WTC11 (cell line): ENCODE measurements around the gene VWA2. TPM values are rescaled to one million over a fixed set of nuclear protein-coding genes. Genes with fewer than 3 reads are reported as not detected.

Experiments used
- ATAC-seq: fragments of 200-7000 bp; cut with Tn5 transposase; 2 replicates; pipeline ENCODE4 v1.10.0; 2021; ENCODE audit warnings: mild to moderate bottlenecking, moderate library complexity
- CTCF ChIA-PET: fragments of 300-600 bp; sonication (Branson Sonifier 250); formaldehyde crosslinking; loops from one replicate; lab custom pipeline; 2021; ENCODE audit warnings: antibody characterized with exemption; lab: Charles Lee
- POLR2A ChIA-PET: fragments of 350-600 bp; sonication (Branson Sonifier 250); formaldehyde crosslinking; loops from one replicate; lab custom pipeline; 2021; ENCODE audit warnings: antibody characterized with exemption; lab: Charles Lee
- DNase-seq: peaks from one replicate; pipeline ENCODE4 v3.0.0; 2021; ENCODE audit warnings: low spot score
- H3K27ac Mint-ChIP-seq: 2 replicates; pipeline ENCODE4 v1.8.0; 2021; ENCODE audit warnings: mixed read lengths
- H3K27me3 Mint-ChIP-seq: 2 replicates; pipeline ENCODE4 v1.8.0; 2021; ENCODE audit warnings: low read depth, mild to moderate bottlenecking, moderate library complexity, mixed read lengths
- H3K36me3 Mint-ChIP-seq: 2 replicates; pipeline ENCODE4 v1.8.0; 2021; ENCODE audit warnings: mixed read lengths
- H3K4me1 Mint-ChIP-seq: 2 replicates; pipeline ENCODE4 v1.8.0; 2022; ENCODE audit warnings: mixed read lengths
- H3K4me3 Mint-ChIP-seq: 2 replicates; pipeline ENCODE4 v1.8.0; 2021; ENCODE audit warnings: mild to moderate bottlenecking, moderate library complexity, mixed read lengths
- H3K9me3 Mint-ChIP-seq: 2 replicates; pipeline ENCODE4 v1.8.0; 2021; ENCODE audit warnings: mixed read lengths
- ARID4B ChIP-seq: sonication (generic); formaldehyde crosslinking; IDR thresholded peaks from 2 replicates; pipeline ENCODE4 v1.8.0; 2023; ENCODE audit warnings: missing genetic modification reagents, mild to moderate bottlenecking, borderline replicate concordance
- ATF1 ChIP-seq: sonication (generic); formaldehyde crosslinking; IDR thresholded peaks from 2 replicates; pipeline ENCODE4 v1.8.1; 2023; ENCODE audit warnings: mild to moderate bottlenecking, moderate library complexity, missing genetic modification reagents
- ATF2 ChIP-seq: sonication (generic); formaldehyde crosslinking; IDR thresholded peaks from 2 replicates; pipeline ENCODE4 v1.8.1; 2022; ENCODE audit warnings: low read depth, missing genetic modification reagents, borderline replicate concordance
- CREB1 ChIP-seq: sonication (generic); formaldehyde crosslinking; IDR thresholded peaks from 2 replicates; pipeline ENCODE4 v1.8.0; 2023; ENCODE audit warnings: mild to moderate bottlenecking, missing genetic modification reagents
- E2F4 ChIP-seq: sonication (generic); formaldehyde crosslinking; IDR thresholded peaks from 2 replicates; pipeline ENCODE4 v1.8.1; 2022; ENCODE audit warnings: low read depth, mild to moderate bottlenecking, moderate library complexity, missing genetic modification reagents, borderline replicate concordance
- FOXJ3 ChIP-seq: sonication (generic); formaldehyde crosslinking; IDR thresholded peaks from 2 replicates; pipeline ENCODE4 v1.9.0; 2021; ENCODE audit warnings: missing genetic modification reagents, mild to moderate bottlenecking, borderline replicate concordance
- GRHL2 ChIP-seq: fragments of 250-450 bp; sonication (Bioruptor Pico); IDR thresholded peaks from 2 replicates; pipeline ENCODE4 v1.8.0; 2022; ENCODE audit warnings: mild to moderate bottlenecking, moderate library complexity; ENCODE audit not compliant: insufficient replicate concordance, severe bottlenecking
- IRF1 ChIP-seq: sonication (generic); formaldehyde crosslinking; IDR thresholded peaks from 2 replicates; pipeline ENCODE4 v1.8.0; 2023; ENCODE audit warnings: missing genetic modification reagents
- KAT7 ChIP-seq: sonication (generic); formaldehyde crosslinking; IDR thresholded peaks from 2 replicates; pipeline ENCODE4 v1.8.1; 2023; ENCODE audit warnings: missing genetic modification reagents, mild to moderate bottlenecking, borderline replicate concordance
- MLX ChIP-seq: sonication (generic); formaldehyde crosslinking; IDR thresholded peaks from 2 replicates; pipeline ENCODE4 v1.8.1; 2023; ENCODE audit warnings: mild to moderate bottlenecking, missing genetic modification reagents, moderate library complexity
- MYBL2 ChIP-seq: sonication (generic); formaldehyde crosslinking; IDR thresholded peaks from 2 replicates; pipeline ENCODE4 v1.8.1; 2023; ENCODE audit warnings: mild to moderate bottlenecking, moderate library complexity, missing genetic modification reagents
- NFYB ChIP-seq: sonication (generic); formaldehyde crosslinking; conservative IDR thresholded peaks from 2 replicates; pipeline ENCODE4 v1.8.0; 2022; ENCODE audit warnings: low read depth, missing genetic modification reagents
- NR2C2 ChIP-seq: sonication (generic); formaldehyde crosslinking; IDR thresholded peaks from 2 replicates; pipeline ENCODE4 v1.8.0; 2022; ENCODE audit warnings: mild to moderate bottlenecking, missing genetic modification reagents
- NR3C1 ChIP-seq: sonication (generic); formaldehyde crosslinking; conservative IDR thresholded peaks from 2 replicates; pipeline ENCODE4 v1.8.1; 2023; ENCODE audit warnings: low read depth, mild to moderate bottlenecking, missing genetic modification reagents
- OVOL2 ChIP-seq: fragments of 250-450 bp; sonication (Bioruptor Pico); IDR thresholded peaks from 2 replicates; pipeline ENCODE4 v1.9.0; 2021; ENCODE audit warnings: mild to moderate bottlenecking, borderline replicate concordance
- SOX15 ChIP-seq: fragments of 250-450 bp; sonication (Bioruptor Pico); IDR thresholded peaks from 2 replicates; pipeline ENCODE4 v1.9.0; 2021; ENCODE audit warnings: mild to moderate bottlenecking
- SP1 ChIP-seq: sonication (generic); formaldehyde crosslinking; conservative IDR thresholded peaks from 2 replicates; pipeline ENCODE4 v1.8.1; 2022; ENCODE audit warnings: missing genetic modification reagents
- TCF7 ChIP-seq: sonication (generic); formaldehyde crosslinking; IDR thresholded peaks from 2 replicates; pipeline ENCODE4 v1.8.0; 2022; ENCODE audit warnings: mild to moderate bottlenecking, low read depth, missing genetic modification reagents, moderate library complexity
- USF1 ChIP-seq: sonication (generic); formaldehyde crosslinking; IDR thresholded peaks from 2 replicates; pipeline ENCODE4 v1.8.0; 2022; ENCODE audit warnings: mild to moderate bottlenecking, missing genetic modification reagents
- ZBTB21 ChIP-seq: sonication (generic); formaldehyde crosslinking; IDR thresholded peaks from 2 replicates; pipeline ENCODE4 v1.8.1; 2023; ENCODE audit warnings: mild to moderate bottlenecking, missing genetic modification reagents, borderline replicate concordance
- ZNF121 ChIP-seq: sonication (generic); formaldehyde crosslinking; IDR thresholded peaks from 2 replicates; pipeline ENCODE4 v1.8.0; 2023; ENCODE audit warnings: missing genetic modification reagents
- ZNF219 ChIP-seq: sonication (generic); formaldehyde crosslinking; IDR thresholded peaks from 2 replicates; pipeline ENCODE4 v1.8.0; 2023; ENCODE audit warnings: missing genetic modification reagents, mild to moderate bottlenecking, borderline replicate concordance
- ZNF232 ChIP-seq: sonication (generic); formaldehyde crosslinking; IDR thresholded peaks from 2 replicates; pipeline ENCODE4 v1.8.0; 2022; ENCODE audit warnings: mild to moderate bottlenecking, missing genetic modification reagents
- ZNF671 ChIP-seq: fragments of 250-450 bp; sonication (Bioruptor Pico); IDR thresholded peaks from 2 replicates; pipeline ENCODE4 v1.8.0; 2021; ENCODE audit warnings: mild to moderate bottlenecking
- ZSCAN18 ChIP-seq: fragments of 250-450 bp; sonication (Bioruptor Pico); IDR thresholded peaks from 2 replicates; pipeline ENCODE4 v2.1.2; 2022; ENCODE audit warnings: mild to moderate bottlenecking, moderate library complexity
- total RNA-seq: library from RNA; stranded (reverse); gene quantifications from 3 replicates; pipeline ENCODE4 v1.2.3, GENCODE V29; 2021

The VWA2 gene
- total RNA-seq, 1 experiment from 2014 or later, result 2.1 TPM

- ChIA-PET CTCF (interaction anchor here (1.1 kb wide), 1 partner anchor 252 kb away, joined by 3 read pairs; no protein-coding TSS in a partner anchor), POLR2A (interaction anchor here (0.5 kb wide), 1 partner anchor 12 kb away, joined by 4 read pairs; no protein-coding TSS in a partner anchor)
- Mint-ChIP-seq H3K27ac (no peak overlapping the region), H3K4me1 (no peaks in the 10 kb centered on the region), H3K9me3 (no peaks in the 10 kb centered on the region), H3K4me3 (no peak overlapping the region), H3K36me3 (no peaks in the 10 kb centered on the region), H3K27me3 (no peaks in the 10 kb centered on the region)
- DNase-seq, result no peak
- no peak for TF ChIP-seq SOX15 (CRISPR knock-in tag)
- no peak for TF ChIP-seq ZSCAN18 (CRISPR knock-in tag)
- TF ChIP-seq NFYB, result no peak
- no peak for TF ChIP-seq IRF1 (CRISPR knock-in tag)
- TF ChIP-seq OVOL2, result no peak
- no peak for TF ChIP-seq E2F4
- no peak for TF ChIP-seq ZNF121 (CRISPR knock-in tag)
- no peak for TF ChIP-seq SP1 (CRISPR knock-in tag)
- no peak for TF ChIP-seq NR2C2 (CRISPR knock-in tag)
- no peak for TF ChIP-seq FOXJ3 (CRISPR knock-in tag)
- no peak for TF ChIP-seq TCF7 (CRISPR knock-in tag)
- no peak for TF ChIP-seq NR3C1 (CRISPR knock-in tag)
- no peak for ATAC-seq
These were observed 32.2 kb upstream of the VWA2 start for GRCh38 chr10:114206902-114207301.

GRCh38 chr10:114207349-114207748 is 31.7 kb upstream of the VWA2 start:
- no peaks in the 10 kb centered on the region for H3K36me3 Mint-ChIP-seq
- ChIA-PET POLR2A (interaction anchor here (0.5 kb wide), 1 partner anchor 13 kb away, joined by 4 read pairs; no protein-coding TSS in a partner anchor), CTCF (interaction anchor here (1.1 kb wide), 1 partner anchor 252 kb away, joined by 3 read pairs; no protein-coding TSS in a partner anchor)
- no peaks in the 10 kb centered on the region for H3K27me3 Mint-ChIP-seq
- no peak for ATAC-seq
- no peak overlapping the region for H3K27ac Mint-ChIP-seq
- DNase-seq, result no peak
- no peaks in the 10 kb centered on the region for H3K9me3 Mint-ChIP-seq
- no peak overlapping the region for H3K4me3 Mint-ChIP-seq
- H3K4me1 Mint-ChIP-seq, result no peaks in the 10 kb centered on the region
- TF ChIP-seq NR3C1 (CRISPR knock-in tag) (no peak), ZBTB21 (CRISPR knock-in tag) (no peak), USF1 (no peak), FOXJ3 (CRISPR knock-in tag) (no peak), ATF1 (CRISPR knock-in tag) (no peak), ZNF219 (CRISPR knock-in tag) (no peak), GRHL2 (CRISPR knock-in tag) (no peak), MLX (CRISPR knock-in tag) (no peak), CREB1 (CRISPR knock-in tag) (no peak), MYBL2 (CRISPR knock-in tag) (no peak), ARID4B (CRISPR knock-in tag) (no peak), KAT7 (CRISPR knock-in tag) (no peak), NFYB (no peak), ATF2 (no peak), ZNF671 (CRISPR knock-in tag) (no peak), ZNF232 (CRISPR knock-in tag) (no peak)
